K562 (cell line): ENCODE data around the gene SERTAD3. TPM values are rescaled to one million over a fixed set of nuclear protein-coding genes. Genes with fewer than 3 reads are reported as not detected.

Source experiments
- ARID1B ChIP-seq: fragments of 450-650 bp; IDR thresholded peaks from 2 replicates; pipeline ENCODE4 v1.6.1; 2016; ENCODE audit warnings: antibody characterized with exemption, mild to moderate bottlenecking, inconsistent platforms
- ERF ChIP-seq: fragments of 450-650 bp; formaldehyde crosslinking; IDR thresholded peaks from 2 replicates; pipeline ENCODE4 v1.4.0; 2020; ENCODE audit warnings: mild to moderate bottlenecking, mixed read lengths
- ILF3 ChIP-seq: fragments of 450-650 bp; IDR thresholded peaks from 2 replicates; pipeline ENCODE4 v1.6.1; 2018; ENCODE audit warnings: antibody characterized with exemption, mild to moderate bottlenecking, moderate library complexity, borderline replicate concordance
- MTA2 ChIP-seq: fragments of 450-650 bp; IDR thresholded peaks from 2 replicates; pipeline ENCODE4 v1.6.1; 2016; ENCODE audit warnings: low read depth
- NR4A1 ChIP-seq, 2 experiments: fragments of 250-450 bp in 1 of 2; fragments of 450-650 bp in 1 of 2; sonication (Bioruptor Pico) in 1 of 2; IDR thresholded peaks; 2 replicates each; pipeline versions ENCODE4 v1.4.0 to v1.6.1; 2016 to 2020; ENCODE audit warnings: mild to moderate bottlenecking in 2 of 2, missing compliant biosample characterization in 1 of 2, missing genetic modification characterization in 1 of 2, moderate library complexity in 1 of 2
- PHTF2 ChIP-seq: fragments of 250-450 bp; sonication (Bioruptor Pico); IDR thresholded peaks from 2 replicates; pipeline ENCODE4 v1.5.0; 2021; ENCODE audit warnings: mild to moderate bottlenecking
- ZC3H11A ChIP-seq: IDR thresholded peaks from 2 replicates; pipeline ENCODE4 v1.6.1; 2012; ENCODE audit warnings: low read depth, low read length, improper control_type of control experiment
- ZFX ChIP-seq: sonication (generic); formaldehyde crosslinking; IDR thresholded peaks from 2 replicates; pipeline ENCODE4 v1.8.0; 2022; ENCODE audit warnings: mild to moderate bottlenecking, missing genetic modification reagents, moderate library complexity
- ZKSCAN1 ChIP-seq: fragments of 150-350 bp; IDR thresholded peaks from 2 replicates; pipeline ENCODE4 v1.6.1; 2016; ENCODE audit warnings: low read depth, low read length
- ZNF75A ChIP-seq: fragments of 450-650 bp; formaldehyde crosslinking; IDR thresholded peaks from 2 replicates; pipeline ENCODE4 v1.4.0; 2020; ENCODE audit warnings: mild to moderate bottlenecking
- ZNF76 ChIP-seq: fragments of 250-450 bp; sonication (Bioruptor Pico); IDR thresholded peaks from 2 replicates; pipeline ENCODE4 v1.4.0; 2020; ENCODE audit warnings: mild to moderate bottlenecking, moderate library complexity, borderline replicate concordance
- polyA plus RNA-seq, 8 experiments: library from polyadenylated mRNA; depleted of rRNA in 4 of 8; stranded (reverse) in 5 of 8; unstranded in 3 of 8; fragments of >200 nt; fragmentation: Nextera tagmentation in 2 of 8; fragmentation: Illumina TruSeq in 1 of 8; extraction: Ambion mirVana in 2 of 8; extraction: Trizol in 1 of 8; gene quantifications; 2 replicates each; pipeline versions ENCODE4 v1.2.1 to v1.2.3, GENCODE V29; 2011 to 2014; ENCODE audit warnings: inconsistent platforms in 1 of 8, missing spikeins in 1 of 8
- total RNA-seq, 7 experiments: library from RNA; depleted of rRNA in 6 of 7; stranded (reverse); fragments of >200 nt in 6 of 7; fragmentation: Illumina TruSeq in 2 of 7; extraction: Trizol in 2 of 7; gene quantifications; 2 replicates each; pipeline versions ENCODE4 v1.2.1 to v1.2.3, GENCODE V29; 2011 to 2021; ENCODE audit warnings: low replicate concordance in 1 of 7
- TF ChIP-seq, protein P1 (sequence below): sonication (generic); formaldehyde crosslinking; IDR thresholded peaks from 2 replicates; pipeline ENCODE4 v1.5.0; 2020; ENCODE audit warnings: missing genetic modification reagents
- TF ChIP-seq, protein P2 (sequence below): fragments of 450-650 bp; IDR thresholded peaks from one replicate; pipeline ENCODE4 v1.6.1; 2018; ENCODE audit warnings: mild to moderate bottlenecking, moderate library complexity; ENCODE audit not compliant: partially characterized antibody
- TF ChIP-seq, protein P3 (sequence below): sonication (generic); formaldehyde crosslinking; IDR thresholded peaks from 2 replicates; pipeline ENCODE4 v1.4.0; 2020; ENCODE audit warnings: mild to moderate bottlenecking, missing genetic modification reagents
- TF ChIP-seq, protein P4 (sequence below), 2 experiments: IDR thresholded peaks; 2 replicates each; pipeline ENCODE4 v1.6.1; 2012; ENCODE audit warnings: improper control_type of control experiment in 2 of 2, low read depth in 2 of 2, low read length in 2 of 2, borderline replicate concordance in 1 of 2
- TF ChIP-seq, protein P5 (sequence below): sonication (generic); formaldehyde crosslinking; IDR thresholded peaks from 2 replicates; pipeline ENCODE4 v1.8.0; 2022; ENCODE audit warnings: mild to moderate bottlenecking, missing genetic modification reagents, borderline replicate concordance
- TF ChIP-seq, protein P6 (sequence below), 2 experiments: fragments of 250-450 bp in 1 of 2; fragments of 450-650 bp in 1 of 2; sonication (Bioruptor Pico) in 1 of 2; IDR thresholded peaks; 2 replicates each; pipeline versions ENCODE4 v1.6.1 to v1.8.0; 2016 to 2021; ENCODE audit warnings: mild to moderate bottlenecking in 2 of 2, moderate library complexity in 2 of 2, missing compliant biosample characterization in 1 of 2, missing genetic modification characterization in 1 of 2

Gene SERTAD3
- total and polyA plus RNA-seq, 9 of the 15 experiments (the other 6 are each of a cell fraction or from before 2014, with no cell fraction given), result 5.4 to 28.9 (median 17.5) TPM

DNA sequence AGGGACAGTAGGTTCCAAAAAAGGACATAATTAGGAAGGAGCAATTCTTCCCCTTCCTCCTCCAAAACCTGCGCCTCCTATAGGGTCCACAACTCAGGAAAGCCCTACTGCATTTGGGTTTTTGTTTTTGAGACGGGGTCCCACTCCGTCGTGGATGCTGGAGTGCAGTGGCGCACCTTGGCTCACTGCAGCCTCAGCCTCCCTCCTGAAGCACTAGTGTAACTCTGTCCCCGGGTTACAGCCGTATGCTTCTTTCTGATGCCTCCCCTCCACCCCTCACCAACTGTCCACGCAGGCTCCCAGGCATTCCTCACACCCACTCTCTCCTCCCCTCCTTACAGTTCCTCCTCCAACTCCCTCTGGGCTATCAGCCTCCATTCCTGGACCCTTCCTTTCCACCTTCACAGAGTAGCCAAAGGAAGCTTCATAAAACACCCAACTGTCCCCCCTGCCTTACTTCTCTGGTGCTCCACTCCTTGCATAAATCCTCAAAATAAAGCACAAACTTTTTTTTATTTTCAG is 2.2 kb upstream of the SERTAD3 start (continued):
- TF ChIP-seq ILF3 (0 out of 2 replicates have a peak, but pooled peaks have one; percentile 62), NR4A1 (CRISPR knock-in tag; IDR thresholded peaks at IDR 0.05) (no peak), NR4A1 (tag; IDR thresholded peaks at IDR 0.05) (peak; percentile 54; the same call in 1 of the 2 replicates), PHTF2 (0 out of 2 replicates have a peak, but pooled peaks have one; percentile 18), ZNF76 (CRISPR knock-in tag) (no peak), ZNF75A (no peak), ZC3H11A (no peak), MTA2 (no peak), ZKSCAN1 (no peak), ZFX (peak; percentile 3; the same call in 1 of the 2 replicates), ERF (no peak; the same call in 1 of the 2 replicates), ARID1B (no peak)
- TF ChIP-seq, protein P1, sequence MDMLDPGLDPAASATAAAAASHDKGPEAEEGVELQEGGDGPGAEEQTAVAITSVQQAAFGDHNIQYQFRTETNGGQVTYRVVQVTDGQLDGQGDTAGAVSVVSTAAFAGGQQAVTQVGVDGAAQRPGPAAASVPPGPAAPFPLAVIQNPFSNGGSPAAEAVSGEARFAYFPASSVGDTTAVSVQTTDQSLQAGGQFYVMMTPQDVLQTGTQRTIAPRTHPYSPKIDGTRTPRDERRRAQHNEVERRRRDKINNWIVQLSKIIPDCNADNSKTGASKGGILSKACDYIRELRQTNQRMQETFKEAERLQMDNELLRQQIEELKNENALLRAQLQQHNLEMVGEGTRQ, result no peak
- TF ChIP-seq, protein P2, sequence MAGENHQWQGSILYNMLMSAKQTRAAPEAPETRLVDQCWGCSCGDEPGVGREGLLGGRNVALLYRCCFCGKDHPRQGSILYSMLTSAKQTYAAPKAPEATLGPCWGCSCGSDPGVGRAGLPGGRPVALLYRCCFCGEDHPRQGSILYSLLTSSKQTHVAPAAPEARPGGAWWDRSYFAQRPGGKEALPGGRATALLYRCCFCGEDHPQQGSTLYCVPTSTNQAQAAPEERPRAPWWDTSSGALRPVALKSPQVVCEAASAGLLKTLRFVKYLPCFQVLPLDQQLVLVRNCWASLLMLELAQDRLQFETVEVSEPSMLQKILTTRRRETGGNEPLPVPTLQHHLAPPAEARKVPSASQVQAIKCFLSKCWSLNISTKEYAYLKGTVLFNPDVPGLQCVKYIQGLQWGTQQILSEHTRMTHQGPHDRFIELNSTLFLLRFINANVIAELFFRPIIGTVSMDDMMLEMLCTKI, result no peak
- TF ChIP-seq, protein P3, sequence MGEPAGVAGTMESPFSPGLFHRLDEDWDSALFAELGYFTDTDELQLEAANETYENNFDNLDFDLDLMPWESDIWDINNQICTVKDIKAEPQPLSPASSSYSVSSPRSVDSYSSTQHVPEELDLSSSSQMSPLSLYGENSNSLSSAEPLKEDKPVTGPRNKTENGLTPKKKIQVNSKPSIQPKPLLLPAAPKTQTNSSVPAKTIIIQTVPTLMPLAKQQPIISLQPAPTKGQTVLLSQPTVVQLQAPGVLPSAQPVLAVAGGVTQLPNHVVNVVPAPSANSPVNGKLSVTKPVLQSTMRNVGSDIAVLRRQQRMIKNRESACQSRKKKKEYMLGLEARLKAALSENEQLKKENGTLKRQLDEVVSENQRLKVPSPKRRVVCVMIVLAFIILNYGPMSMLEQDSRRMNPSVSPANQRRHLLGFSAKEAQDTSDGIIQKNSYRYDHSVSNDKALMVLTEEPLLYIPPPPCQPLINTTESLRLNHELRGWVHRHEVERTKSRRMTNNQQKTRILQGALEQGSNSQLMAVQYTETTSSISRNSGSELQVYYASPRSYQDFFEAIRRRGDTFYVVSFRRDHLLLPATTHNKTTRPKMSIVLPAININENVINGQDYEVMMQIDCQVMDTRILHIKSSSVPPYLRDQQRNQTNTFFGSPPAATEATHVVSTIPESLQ (CRISPR knock-in tag), result no peak
- TF ChIP-seq, protein P4, sequence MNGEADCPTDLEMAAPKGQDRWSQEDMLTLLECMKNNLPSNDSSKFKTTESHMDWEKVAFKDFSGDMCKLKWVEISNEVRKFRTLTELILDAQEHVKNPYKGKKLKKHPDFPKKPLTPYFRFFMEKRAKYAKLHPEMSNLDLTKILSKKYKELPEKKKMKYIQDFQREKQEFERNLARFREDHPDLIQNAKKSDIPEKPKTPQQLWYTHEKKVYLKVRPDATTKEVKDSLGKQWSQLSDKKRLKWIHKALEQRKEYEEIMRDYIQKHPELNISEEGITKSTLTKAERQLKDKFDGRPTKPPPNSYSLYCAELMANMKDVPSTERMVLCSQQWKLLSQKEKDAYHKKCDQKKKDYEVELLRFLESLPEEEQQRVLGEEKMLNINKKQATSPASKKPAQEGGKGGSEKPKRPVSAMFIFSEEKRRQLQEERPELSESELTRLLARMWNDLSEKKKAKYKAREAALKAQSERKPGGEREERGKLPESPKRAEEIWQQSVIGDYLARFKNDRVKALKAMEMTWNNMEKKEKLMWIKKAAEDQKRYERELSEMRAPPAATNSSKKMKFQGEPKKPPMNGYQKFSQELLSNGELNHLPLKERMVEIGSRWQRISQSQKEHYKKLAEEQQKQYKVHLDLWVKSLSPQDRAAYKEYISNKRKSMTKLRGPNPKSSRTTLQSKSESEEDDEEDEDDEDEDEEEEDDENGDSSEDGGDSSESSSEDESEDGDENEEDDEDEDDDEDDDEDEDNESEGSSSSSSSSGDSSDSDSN (IDR thresholded peaks at IDR 0.05; ENCODE audit: borderline replicate concordance in 1 of 2, low read depth in 2 of 2, low read length in 2 of 2), result no peak
- TF ChIP-seq, protein P5, sequence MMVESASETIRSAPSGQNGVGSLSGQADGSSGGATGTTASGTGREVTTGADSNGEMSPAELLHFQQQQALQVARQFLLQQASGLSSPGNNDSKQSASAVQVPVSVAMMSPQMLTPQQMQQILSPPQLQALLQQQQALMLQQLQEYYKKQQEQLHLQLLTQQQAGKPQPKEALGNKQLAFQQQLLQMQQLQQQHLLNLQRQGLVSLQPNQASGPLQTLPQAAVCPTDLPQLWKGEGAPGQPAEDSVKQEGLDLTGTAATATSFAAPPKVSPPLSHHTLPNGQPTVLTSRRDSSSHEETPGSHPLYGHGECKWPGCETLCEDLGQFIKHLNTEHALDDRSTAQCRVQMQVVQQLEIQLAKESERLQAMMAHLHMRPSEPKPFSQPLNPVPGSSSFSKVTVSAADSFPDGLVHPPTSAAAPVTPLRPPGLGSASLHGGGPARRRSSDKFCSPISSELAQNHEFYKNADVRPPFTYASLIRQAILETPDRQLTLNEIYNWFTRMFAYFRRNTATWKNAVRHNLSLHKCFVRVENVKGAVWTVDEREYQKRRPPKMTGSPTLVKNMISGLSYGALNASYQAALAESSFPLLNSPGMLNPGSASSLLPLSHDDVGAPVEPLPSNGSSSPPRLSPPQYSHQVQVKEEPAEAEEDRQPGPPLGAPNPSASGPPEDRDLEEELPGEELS (CRISPR knock-in tag), result no peak
- TF ChIP-seq, protein P6, sequence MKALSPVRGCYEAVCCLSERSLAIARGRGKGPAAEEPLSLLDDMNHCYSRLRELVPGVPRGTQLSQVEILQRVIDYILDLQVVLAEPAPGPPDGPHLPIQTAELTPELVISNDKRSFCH (CRISPR knock-in tag; IDR thresholded peaks at IDR 0.05), result no peak
- TF ChIP-seq, protein P6 (tag; IDR thresholded peaks at IDR 0.05), result no peak
